Activated naive CD4-positive, alpha-beta T cell treated with anti-CD3 and anti-CD28 coated beads, Interleukin-2, amount 10 ng/mL, durations not matched to agents 7 days and 5 days (primary cell): ENCODE results near the gene LACRT.

Experiments used
- CTCF ChIA-PET: fragments of 350-600 bp; sonication (Branson Sonifier 250); formaldehyde crosslinking; loops from one replicate; lab custom pipeline; 2021; ENCODE audit warnings: antibody characterized with exemption; lab: Charles Lee
- DNase-seq: peaks from one replicate; pipeline ENCODE4 v3.0.0-alpha.2; 2020
- H3K27ac Mint-ChIP-seq: one replicate; pipeline ENCODE4 v1.8.0; 2021; ENCODE audit warnings: mild to moderate bottlenecking, moderate library complexity, mixed read lengths
- H3K27me3 Mint-ChIP-seq: one replicate; pipeline ENCODE4 v1.8.0; 2021; ENCODE audit warnings: mild to moderate bottlenecking, mixed read lengths
- H3K36me3 Mint-ChIP-seq: one replicate; pipeline ENCODE4 v1.8.0; 2021; ENCODE audit warnings: mixed read lengths
- H3K4me1 Mint-ChIP-seq: one replicate; pipeline ENCODE4 v1.8.0; 2021; ENCODE audit warnings: mixed read lengths
- H3K4me3 Mint-ChIP-seq: one replicate; pipeline ENCODE4 v1.8.0; 2021; ENCODE audit warnings: mild to moderate bottlenecking, moderate library complexity, mixed read lengths
- H3K9me3 Mint-ChIP-seq: one replicate; pipeline ENCODE4 v1.8.0; 2021; ENCODE audit warnings: mixed read lengths

The LACRT gene

DNA sequence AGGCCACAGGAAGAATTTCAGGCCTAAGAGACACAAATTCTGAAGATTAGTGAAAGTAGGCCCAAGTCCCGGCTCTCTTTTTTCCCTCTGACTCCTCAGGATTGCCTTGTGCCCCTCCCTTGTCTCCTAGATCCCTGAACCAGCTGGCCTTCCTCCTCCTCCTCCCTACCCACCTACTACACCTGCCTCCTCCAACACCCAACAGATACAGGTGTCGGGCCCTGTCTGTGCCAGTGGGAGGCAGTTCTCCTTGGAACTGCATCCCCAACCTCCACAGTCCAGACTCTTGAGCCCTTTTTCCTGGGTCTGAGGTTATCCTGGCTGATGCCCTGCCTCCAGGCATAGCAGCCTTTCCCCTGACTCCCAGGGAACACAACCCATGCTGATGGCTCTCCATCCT lies 48.1 kb downstream of the LACRT start:
- Mint-ChIP-seq H3K9me3 (no peaks in the 10 kb centered on the region), H3K4me3 (no peak overlapping the region), H3K4me1 (peaks cover 10% of the 10 kb centered on the region), H3K27ac (no peak overlapping the region), H3K27me3 (peaks cover 95% of the 10 kb centered on the region), H3K36me3 (no peaks in the 10 kb centered on the region)
- CTCF ChIA-PET = interaction anchor here (0.7 to 2.3 kb wide), 2 partner anchors 9 to 11 kb away, joined by 3 to 10 read pairs; no protein-coding TSS in a partner anchor
- no peak for DNase-seq

GRCh38 chr12:54585243-54585642 lies 49.5 kb downstream of the LACRT start:
- no peak overlapping the region for H3K4me3 Mint-ChIP-seq
- H3K4me1 Mint-ChIP-seq = peaks cover 10% of the 10 kb centered on the region
- peaks cover 89% of the 10 kb centered on the region for H3K27me3 Mint-ChIP-seq
- H3K36me3 Mint-ChIP-seq = no peaks in the 10 kb centered on the region
- CTCF ChIA-PET = no interaction called here
- no peaks in the 10 kb centered on the region for H3K9me3 Mint-ChIP-seq
- no peak for DNase-seq
- H3K27ac Mint-ChIP-seq = no peak overlapping the region

DNA sequence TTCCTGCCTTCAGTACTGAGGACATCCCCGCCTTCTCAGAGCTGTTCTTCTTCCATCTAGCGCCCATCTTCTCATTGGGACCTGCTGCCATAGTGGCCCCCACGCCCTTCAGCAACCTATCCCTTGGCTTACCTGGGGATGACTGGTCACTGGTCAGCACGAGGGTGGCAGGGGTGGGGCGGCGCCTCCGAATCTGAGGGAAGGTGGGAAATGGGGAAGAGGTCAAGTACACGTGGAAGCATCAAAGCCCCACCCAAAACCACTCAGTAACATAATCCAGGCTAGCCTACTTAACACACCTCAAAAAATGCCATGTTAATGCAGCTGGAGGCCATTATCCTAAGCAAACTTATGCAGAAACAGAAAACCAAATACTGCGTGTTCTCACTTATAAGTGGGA lies 50.6 kb downstream of the LACRT start:
- CTCF ChIA-PET = interaction anchor here (0.6 to 5.0 kb wide), 3 partner anchors 8 to 22 kb away, joined by 3 to 39 read pairs (median 3); no protein-coding TSS in a partner anchor
- DNase-seq = no peak
- Mint-ChIP-seq H3K27me3 (peaks cover 85% of the 10 kb centered on the region), H3K4me3 (no peak overlapping the region), H3K27ac (no peak overlapping the region), H3K9me3 (no peaks in the 10 kb centered on the region), H3K36me3 (no peaks in the 10 kb centered on the region), H3K4me1 (peaks cover 8% of the 10 kb centered on the region)

- Mint-ChIP-seq H3K9me3 (no peaks in the 10 kb centered on the region), H3K4me1 (peaks cover 4% of the 10 kb centered on the region), H3K27me3 (peaks cover 81% of the 10 kb centered on the region), H3K36me3 (no peaks in the 10 kb centered on the region), H3K4me3 (no peak overlapping the region), H3K27ac (no peak overlapping the region)
- DNase-seq = no peak
- CTCF ChIA-PET = interaction anchor here (0.6 to 5.0 kb wide), 3 partner anchors 9 to 22 kb away, joined by 3 to 39 read pairs (median 3); no protein-coding TSS in a partner anchor
Measured at GRCh38 chr12:54583726-54584125, 51.0 kb downstream of the LACRT start.

GRCh38 chr12:54581412-54581811 lies 53.3 kb downstream of the LACRT start:
- peaks cover 58% of the 10 kb centered on the region for H3K27me3 Mint-ChIP-seq
- no peak overlapping the region for H3K4me3 Mint-ChIP-seq
- no peak overlapping the region for H3K27ac Mint-ChIP-seq
- H3K4me1 Mint-ChIP-seq = no peaks in the 10 kb centered on the region
- no peaks in the 10 kb centered on the region for H3K9me3 Mint-ChIP-seq
- no peak for DNase-seq
- no peaks in the 10 kb centered on the region for H3K36me3 Mint-ChIP-seq
- CTCF ChIA-PET = interaction anchor here (5.0 kb wide), 1 partner anchor 17 kb away, joined by 39 read pairs; no protein-coding TSS in a partner anchor
